Activated CD4-positive, alpha-beta T cell treated with anti-CD3 and anti-CD28 coated beads for 24 hours (primary cell): ENCODE data around the gene VTCN1.
"Not testable (repeated sequence)": the region's sequence is repeated elsewhere in the genome, so short reads cannot be mapped to it uniquely, and the experiment has no call there.

Source experiments
- DNase-seq, 2 donors: peaks; one replicate each; pipeline ENCODE4 v3.0.0-alpha.2; 2020; ENCODE audit warnings: low read depth in 2 of 2

Gene VTCN1

DNA sequence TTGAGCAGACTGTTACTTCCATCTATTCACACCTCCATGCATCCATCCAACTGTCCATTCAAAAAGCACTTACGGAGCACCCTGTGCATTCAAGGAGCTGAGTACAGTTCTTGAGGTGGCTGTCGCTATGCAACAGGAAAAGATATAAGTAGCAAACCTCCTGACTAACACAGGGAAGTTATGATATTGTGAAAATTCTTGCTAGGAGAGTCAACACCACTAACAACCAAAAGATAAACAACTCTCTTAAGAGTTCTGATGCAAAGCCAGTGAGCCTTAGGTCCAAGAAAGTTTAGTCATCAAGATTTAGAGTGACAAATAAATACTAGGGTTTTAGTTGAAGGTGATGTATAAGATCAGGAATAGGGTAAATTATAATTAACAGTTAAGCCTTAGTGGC lies 44.7 kb downstream of the VTCN1 start:
- DNase-seq = no peak

DNA sequence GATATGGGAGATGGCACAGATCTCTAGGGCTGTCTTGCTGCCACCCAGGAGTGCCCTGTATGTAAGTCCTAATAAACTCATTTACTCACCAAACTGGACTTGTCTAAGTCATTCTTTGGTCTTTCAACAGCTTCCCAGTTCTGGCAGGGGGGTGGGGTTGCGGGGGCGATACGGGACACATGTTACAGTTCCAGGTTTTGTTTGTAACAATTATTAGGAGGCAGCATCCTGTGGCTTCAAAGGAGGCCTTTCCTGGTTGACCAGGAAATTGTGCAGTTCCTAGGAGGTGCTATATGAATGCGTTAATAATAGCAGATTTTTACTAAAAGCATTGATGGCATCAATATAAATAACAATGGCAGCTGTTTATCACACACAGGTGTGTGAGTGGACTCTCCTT lies 46.5 kb downstream of the VTCN1 start:
- DNase-seq = no peak

DNA sequence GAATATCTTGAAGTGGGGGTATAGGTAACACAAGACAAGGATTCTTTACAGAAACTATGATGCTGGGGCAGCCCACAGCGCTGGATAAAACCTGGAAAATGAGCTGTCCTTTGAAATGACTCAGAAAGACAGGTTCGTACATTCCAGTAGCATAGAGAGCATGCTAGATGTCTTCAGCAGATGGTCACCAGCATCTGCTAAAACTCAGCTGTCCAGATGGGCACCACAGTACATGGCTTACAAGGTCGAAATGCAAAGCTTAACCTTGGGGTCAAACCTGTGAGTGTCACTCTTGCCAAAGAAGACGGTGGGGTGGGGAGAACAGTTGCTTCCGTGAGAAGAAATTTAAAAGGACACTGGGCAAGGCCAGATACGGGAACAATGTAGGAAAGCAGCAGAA lies 47.9 kb downstream of the VTCN1 start:
- no peak for DNase-seq

DNA sequence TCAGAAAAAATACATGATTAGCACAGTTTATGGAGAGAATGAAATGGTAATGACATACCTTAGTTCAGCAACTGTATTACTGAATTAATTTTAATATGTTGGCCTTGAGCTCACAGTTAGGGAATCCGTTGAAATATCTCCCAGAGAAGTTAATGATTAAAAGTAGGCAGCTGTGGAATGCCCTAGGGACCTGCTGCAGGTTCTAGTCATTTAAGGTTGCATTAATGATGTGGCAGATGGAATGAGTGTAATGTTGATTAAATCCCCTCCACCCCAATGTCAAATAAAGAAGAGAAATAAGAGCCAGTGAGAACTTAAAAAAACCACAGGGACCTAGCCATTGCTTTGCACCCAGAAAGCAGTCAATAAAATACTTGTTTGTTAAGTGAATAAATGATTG lies 48.8 kb downstream of the VTCN1 start:
- DNase-seq = no peak

DNA sequence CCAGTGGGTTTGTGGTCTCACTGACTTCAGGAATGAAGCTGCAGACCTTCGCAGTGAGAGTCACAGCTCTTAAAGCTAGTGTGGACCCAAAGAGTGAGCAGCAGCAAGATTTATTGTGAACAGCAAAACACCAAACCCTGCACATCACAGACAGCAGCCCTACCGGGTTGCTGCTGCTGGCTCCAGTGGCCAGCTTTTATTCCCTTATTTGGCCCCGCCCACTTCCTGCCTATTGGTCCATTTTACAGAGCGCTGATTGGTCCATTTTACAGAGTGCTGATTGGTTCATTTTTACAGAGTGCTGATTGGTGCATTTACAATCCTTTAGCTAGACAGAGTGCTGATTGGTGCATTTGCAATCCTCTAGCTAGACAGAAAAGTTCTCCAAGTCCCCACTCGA lies 59.4 kb downstream of the VTCN1 start:
- DNase-seq = not testable (repeated sequence)

DNA sequence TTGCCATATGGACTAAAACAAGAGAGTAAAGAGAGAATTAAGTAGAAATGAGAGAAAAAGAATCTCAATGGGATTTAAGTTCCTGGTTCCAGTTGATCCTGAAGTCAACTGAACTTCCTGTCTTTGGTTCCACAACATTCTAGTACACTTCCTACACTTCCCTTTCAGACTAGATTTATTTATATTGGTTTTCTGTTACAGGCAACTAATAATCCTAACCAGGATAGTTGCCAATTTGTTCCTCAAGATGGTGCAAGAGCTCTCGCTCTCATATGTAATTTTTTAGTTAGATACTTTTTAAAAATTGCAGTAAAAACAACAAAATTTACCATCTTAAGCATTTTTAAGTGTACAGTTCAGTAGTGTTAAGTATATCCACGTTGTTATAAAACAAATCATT lies 60.4 kb downstream of the VTCN1 start:
- DNase-seq = no peak

DNA sequence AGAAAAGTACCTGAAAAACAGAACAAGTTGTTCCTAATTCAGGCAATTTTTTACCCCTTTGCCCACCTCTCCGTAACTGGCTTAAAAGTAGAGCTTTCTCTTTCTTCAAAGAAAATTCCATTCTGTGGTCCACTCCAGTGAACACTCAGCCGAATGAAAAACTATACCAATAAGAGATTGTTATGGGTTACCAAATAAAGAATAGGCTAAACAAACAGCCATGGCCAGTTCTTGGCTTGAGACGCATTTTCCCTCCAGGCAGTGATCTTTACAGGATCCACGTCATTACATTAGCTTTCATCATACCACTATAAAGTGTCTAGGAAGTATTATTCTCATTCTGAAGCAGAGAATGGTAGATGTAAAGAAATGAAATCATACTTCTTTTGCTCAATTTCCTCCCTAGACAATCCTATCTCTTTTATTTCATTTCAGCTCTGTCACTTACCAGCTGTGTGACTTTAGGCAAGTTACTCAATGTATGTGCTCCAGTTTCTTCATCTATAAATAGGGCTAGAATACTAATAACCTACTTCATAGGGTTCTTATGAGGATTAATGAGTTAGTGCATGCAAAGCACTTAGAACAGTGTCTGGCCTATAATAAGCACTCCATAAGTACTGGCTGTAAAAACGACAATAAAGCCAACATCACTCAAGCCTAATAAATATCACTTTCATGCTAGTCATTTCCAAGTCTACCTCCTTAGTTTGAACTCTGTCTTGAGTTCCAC lies 62.7 kb downstream of the VTCN1 start:
- no peak for DNase-seq

DNA sequence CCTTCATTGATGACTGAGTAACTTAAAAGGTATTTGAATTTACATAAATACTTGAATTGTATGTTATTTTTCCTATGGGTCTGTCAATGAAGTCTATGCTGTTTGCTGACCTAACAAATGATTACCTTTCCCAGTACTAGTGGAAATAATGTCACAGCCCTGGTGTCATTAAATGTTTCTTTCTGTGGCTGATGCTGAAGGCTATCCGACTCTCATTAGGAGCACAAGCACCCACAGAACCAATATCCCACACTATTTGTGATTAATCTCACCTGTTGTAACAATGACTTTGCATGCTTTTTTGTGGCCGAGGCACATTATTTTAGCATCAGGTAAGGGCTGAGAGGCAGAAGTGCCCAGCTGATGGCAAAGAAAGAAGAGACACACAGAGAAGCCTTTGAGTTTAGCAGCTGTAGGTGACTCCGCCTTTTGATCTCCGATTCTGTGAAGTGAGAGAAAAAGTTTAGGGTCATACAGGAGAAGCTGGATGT lies 63.3 kb downstream of the VTCN1 start:
- DNase-seq = no peak

DNA sequence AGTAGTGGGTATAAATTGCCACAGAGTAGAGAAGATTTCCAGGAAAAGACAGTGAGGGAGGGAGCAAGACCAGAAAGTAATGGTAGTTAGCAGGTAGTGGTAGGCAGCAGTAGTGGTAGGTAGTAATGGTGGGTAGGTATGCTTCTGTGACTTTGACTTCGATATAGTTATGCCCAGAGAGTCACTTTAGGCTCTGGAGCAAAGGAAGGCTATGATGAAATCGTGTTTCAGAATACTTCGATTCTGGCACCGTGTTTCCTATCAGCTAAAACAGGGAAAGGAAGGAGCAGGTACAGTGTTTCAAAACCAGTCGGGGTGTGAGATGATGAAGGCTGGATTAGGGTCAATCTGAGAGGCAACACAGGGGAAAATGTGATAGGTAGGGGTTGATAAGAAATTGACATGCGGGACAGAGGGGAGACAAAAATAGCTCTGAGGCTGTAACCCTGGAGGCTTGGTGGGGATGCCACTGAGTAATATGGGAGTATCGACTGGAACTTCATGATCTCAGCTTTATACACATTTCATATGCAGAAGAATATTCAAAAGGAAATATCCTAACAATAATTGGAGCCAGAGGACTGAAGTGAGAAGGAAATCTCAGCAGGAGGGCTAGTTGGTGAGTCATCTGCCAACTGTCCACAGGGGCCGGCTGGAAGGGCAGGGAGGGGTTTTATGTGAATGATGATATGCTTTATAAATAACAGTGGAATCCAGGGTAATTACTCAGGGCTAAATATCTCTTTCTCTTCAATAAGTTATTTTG lies 64.0 kb downstream of the VTCN1 start:
- DNase-seq = no peak

DNA sequence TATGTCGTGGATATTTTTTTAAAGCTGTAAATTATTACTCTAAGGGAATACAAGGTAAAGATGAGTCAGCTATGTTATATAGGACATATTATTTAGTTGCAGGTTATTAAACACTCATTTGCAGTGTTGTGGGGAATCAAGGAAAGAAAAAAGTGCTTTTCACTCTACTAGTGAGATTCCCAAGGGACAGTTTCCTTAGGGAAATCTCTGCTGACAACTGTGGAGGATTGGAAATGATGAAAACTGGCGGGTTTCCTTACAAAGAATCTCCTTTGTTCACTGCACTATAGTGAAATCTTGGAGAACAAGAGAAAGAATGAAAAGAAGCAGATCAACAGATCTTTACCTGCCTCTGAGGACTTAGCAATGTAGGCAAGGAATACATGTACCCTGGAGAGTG lies 64.7 kb downstream of the VTCN1 start:
- DNase-seq = no peak

DNA sequence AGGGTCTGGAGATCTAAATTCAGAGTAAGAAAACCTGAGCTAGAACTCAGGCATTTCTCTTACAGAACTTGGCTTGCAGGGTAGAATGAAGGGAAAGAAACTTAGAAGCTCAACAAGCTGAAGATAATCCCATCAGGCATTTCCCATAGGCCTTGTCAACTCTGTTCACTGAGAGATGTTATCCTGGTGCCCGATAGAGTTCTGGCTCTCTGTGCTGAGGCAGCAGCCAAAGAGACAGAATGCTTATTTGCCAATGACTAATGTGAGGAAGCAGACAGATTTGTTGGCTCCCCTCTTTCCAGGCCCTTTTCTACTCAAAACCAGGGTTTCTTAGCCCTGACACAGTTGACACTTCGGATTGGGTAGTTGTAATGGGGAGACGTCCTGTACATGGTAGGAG lies 66.9 kb downstream of the VTCN1 start:
- DNase-seq = no peak

DNA sequence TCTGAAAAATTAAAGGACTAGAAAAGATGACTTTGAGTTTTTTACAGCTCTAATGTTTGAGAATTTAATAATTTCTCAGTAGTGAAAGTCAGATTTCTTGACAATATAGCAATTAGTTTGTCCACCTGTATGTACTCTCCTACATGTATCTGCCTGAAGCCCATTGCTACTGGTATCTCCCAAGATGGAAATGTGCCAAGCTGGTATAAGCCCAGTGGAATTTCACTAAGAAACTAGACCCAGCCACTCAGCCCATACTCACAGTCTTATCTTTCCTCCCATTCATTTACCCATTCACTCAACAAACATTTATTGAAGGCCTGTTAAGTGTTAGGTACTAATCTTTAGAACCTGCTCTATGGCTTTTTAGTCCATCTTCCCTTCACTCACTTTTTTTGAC lies 67.6 kb downstream of the VTCN1 start:
- DNase-seq = no peak

DNA sequence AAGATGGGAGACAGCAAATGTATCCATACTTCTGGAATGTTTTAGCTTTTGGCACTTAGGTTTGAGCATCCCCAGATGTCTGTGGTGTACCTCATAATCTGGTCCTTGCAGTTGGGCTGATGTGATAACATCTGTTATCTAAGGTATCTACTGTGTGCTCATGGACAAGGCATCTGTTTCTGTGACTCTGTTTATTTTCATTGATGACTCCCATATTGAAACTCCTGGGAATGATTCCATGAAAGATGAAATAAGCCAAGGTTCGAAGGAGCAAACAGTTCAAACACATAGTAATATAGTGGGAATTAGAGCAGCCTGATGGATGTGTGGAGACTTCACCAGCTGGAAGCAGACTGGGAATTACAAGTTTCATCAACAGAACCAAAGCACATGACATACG lies 68.5 kb downstream of the VTCN1 start:
- no peak for DNase-seq

DNA sequence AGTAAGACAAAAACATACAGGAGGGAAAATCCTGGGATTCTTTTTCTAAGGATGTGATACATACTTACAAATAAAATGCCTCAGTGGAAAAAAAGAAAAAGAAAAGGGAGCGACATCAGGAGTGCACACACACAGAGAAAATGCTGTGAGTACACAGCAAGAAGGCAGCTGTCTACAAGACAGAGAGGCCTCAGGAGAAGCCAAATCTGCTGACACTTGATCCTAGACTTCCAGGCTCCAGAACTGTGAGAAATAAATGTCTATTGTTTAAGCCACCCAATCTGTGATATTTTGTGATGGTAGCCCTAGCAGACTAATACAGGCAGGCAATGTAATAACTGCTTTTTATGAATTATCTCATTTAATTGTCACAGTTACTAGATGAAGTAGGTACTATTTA lies 72.2 kb downstream of the VTCN1 start:
- no peak for DNase-seq

DNA sequence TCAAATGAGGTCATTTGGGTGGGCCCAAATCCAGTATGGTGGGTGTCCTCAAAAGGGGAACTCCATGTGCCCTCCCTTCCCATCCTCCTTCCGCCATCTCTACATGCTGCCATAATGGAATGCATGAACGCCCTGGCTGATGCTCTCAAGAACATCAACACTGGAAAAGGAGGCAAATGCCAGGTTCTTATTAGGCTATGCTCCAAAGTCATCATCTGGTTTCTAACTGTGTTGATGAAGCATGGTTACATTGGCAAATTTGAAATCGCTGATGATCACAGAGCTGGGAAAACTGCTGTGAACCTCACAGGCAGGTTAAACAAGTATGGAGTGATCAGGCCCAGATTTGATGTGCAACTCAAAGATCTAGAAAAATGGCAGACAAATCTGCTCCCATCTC lies 72.6 kb downstream of the VTCN1 start:
- no peak for DNase-seq

DNA sequence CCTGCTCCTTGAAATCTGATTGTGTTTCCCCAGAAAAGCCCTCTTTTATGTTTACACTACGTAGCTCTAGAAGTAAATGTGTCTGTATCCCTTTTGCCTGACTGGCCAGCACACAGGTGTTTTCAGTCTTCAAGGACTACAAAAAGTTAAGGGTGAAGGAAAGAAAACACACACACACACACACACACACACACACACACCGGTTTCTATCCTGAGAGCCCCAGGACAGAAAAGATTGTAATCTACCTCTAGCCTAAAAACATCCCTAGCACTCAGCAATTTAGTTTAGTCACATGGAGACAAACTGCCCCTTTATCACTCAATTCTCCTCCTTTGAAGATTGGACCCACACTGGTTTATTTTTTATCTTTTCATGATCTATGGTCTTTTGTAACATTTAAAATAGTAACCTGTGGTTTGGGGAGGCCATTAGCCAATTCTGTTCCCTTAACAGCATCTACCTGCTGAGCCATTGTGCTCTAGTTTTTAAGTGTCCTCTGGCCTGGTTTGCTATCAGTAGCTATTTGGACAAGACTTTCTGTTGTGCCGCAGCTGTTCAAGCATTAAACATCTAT lies 73.4 kb downstream of the VTCN1 start:
- DNase-seq = no peak

DNA sequence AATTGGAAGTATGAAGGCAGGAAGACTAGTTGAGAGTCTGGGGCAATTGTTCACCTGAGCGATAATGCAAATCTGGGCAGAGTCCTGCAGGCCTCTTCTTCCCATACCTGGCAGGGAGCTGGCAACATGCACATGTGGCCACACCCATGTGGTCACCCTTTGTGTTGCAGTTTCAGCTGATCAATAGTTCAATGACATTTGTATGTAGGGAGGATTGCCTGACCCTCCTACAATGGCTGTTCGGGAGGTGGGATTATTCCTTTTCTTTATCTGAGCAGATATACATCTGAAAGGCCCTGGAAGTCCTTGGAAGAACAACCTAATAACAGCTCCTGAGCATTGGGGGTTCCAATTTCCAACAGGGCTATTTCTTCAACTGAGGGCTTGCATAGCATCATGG lies 74.0 kb downstream of the VTCN1 start:
- no peak for DNase-seq

DNA sequence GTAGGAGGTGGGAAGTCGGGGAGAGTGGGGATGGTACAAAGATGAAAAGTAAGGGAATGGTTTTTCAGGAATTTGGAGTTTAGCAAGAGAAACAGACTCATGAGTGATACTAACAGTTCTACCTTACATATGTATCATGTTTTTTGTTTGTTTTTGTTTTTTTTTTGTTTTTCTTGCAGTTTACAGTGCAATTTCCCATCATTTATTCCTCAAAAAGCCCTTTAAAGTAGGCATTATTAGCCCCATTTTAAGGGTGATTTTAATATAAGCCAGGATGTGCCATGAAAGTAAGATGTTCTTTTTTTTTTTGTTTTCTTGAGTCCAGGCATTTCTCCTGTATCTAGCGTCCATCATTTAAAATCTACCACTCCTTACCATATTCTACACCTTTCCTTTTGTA lies 75.4 kb downstream of the VTCN1 start:
- no peak for DNase-seq

DNA sequence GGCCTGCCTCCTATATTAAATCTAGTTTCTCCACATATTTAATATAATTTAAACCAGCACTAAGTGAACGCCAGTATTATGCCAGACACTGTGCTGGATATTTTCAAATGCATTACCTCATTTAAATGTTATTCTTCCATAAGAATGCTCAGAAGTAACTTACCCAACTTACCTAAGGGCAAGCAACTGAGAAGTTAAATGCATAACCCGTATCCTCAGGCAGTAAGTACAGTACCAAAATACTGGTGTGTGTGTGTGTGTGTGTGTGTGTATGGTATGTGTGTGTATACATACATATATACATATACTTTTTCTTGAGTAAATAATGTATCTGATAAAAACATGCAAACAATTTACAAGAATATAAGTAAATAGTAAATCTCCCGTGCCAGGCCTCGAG lies 80.2 kb downstream of the VTCN1 start:
- DNase-seq = no peak

DNA sequence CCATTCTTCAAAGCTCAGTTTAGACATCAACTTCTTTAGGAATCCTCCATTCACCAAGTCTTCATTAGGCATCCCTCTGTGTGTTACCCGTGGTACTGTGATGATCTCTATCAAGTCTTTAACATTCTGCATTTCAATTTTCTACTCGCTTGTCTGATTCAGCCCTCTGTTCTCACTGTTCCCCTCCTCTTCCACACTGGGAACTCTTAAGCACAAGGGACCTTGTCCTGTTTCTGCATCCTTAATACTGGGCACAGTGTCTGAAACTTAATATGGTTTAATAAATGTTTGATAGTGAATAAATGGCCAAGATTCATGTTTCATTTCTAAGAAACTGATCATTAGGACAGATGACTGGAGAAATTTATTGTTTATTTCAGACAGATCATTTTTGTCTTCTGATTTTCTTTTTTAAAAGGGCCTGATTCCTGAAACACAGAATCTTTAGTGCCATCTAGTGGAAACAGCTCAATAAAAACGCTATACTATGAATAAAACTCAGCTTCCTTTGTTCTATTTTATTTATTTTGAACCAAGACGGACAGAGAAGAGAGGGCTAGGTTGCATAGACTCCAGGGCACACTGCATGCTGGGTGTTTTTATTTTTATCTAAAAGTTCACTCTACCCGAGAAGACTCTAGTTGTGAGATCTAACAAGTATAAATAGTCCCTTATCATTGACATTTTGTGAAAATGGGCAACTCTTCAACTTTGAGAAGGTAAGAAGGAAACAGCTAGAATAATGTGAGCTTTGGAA lies 82.2 kb downstream of the VTCN1 start:
- no peak for DNase-seq

DNA sequence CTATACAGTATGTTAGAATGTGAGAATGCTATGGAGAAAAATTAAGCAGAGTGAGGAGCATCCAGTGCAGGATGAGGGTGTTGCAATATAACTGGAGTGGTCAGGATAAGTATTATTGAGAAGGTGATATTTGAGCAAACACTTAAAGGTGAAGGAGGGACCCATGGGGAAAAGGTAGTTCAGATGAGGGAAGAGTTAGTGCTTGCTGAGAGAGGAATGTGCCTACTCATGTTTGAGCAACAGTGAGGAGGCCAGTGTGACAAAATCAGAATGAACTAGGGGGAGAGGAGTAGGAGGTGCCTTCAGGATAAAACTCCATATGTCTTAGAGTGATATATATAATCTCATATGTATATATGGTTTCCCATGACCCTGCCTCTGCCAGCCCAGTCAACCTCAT lies 82.9 kb downstream of the VTCN1 start:
- no peak for DNase-seq

DNA sequence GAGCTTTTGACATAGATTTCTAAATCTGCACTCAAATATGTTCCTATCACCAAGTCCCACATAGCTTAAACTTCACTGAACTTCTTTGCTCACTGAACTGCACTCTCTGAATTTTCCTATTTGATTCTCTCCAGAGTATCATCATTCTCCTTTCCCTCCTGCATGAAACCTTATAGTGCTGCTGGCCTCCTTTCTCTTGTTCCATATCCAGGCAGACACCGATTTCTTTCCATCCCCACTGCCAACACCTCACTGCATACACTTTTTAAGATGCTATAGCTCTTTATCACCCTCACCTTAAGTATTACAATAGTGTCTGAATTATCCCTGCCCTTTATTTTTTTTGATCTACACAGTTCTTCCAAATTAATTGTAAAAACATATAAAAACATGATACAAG lies 86.1 kb downstream of the VTCN1 start:
- DNase-seq = no peak
